ENCODE results near the gene ADORA2A. TPM values are rescaled to one million over a fixed set of nuclear protein-coding genes. Genes with fewer than 3 reads are reported as not detected.

Gene ADORA2A
- total RNA-seq, 3 donors from 2014 or later, result 1.8 to 4.3 (median 3.4) TPM

DNA sequence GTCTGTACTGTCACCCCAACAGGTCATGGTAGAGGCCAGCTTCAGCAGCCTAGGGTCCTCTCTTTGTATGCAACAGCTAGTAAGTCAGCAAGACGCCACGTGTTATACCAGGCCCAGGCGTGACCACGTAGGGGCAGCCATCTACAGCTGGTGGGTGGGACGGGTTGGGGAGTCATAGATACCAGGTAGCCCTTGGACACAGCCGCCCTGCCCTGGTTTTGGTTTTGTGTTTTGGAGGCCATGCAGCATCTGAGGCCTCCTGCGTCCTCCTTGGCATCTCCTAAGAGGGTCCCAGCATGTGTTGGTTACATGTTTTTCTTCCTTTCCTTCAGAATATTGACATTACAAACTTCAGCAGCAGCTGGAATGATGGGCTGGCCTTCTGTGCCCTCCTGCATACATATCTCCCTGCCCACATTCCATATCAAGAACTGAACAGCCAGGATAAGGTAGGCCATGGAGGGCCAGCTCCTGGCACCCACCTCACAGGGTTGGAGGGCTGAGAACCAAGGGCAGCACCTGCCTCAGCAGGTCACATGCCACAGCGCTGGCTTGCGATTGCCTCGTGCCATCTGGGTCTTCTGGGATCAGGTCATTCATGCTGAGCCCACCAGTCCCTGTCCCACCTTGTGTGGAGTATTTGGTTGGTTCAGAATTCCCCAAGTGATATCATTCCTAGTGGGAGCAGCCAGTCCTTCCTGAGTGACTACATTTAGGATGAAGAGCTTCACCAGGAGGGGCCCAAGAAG, 16.0 kb upstream of the ADORA2A start:
- Histone ChIP-seq H3K36me3 (peaks cover 6% of the 10 kb centered on the region), H3K4me3 (no peak overlapping the region), H3K27me3 (no peaks in the 10 kb centered on the region), H3K4me1 (peaks cover 5 to 7% of the 10 kb centered on the region in 2 donors), H3K27ac (no peak overlapping the region), H3K9me3 (no peaks in the 10 kb centered on the region)
- TF ChIP-seq, protein P1, sequence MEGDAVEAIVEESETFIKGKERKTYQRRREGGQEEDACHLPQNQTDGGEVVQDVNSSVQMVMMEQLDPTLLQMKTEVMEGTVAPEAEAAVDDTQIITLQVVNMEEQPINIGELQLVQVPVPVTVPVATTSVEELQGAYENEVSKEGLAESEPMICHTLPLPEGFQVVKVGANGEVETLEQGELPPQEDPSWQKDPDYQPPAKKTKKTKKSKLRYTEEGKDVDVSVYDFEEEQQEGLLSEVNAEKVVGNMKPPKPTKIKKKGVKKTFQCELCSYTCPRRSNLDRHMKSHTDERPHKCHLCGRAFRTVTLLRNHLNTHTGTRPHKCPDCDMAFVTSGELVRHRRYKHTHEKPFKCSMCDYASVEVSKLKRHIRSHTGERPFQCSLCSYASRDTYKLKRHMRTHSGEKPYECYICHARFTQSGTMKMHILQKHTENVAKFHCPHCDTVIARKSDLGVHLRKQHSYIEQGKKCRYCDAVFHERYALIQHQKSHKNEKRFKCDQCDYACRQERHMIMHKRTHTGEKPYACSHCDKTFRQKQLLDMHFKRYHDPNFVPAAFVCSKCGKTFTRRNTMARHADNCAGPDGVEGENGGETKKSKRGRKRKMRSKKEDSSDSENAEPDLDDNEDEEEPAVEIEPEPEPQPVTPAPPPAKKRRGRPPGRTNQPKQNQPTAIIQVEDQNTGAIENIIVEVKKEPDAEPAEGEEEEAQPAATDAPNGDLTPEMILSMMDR (IDR thresholded peaks at IDR 0.05), result no peak
- TF ChIP-seq POLR2A (IDR thresholded peaks at IDR 0.05) (no peak), POLR2AphosphoS5 (IDR thresholded peaks at IDR 0.05) (no peak)
- no peak for DNase-seq (ENCODE audit: low spot score in 2 of 2)
- intact Hi-C loops (cut with DNase I; ENCODE audit: low total_unique reads), result no loop called here

DNA sequence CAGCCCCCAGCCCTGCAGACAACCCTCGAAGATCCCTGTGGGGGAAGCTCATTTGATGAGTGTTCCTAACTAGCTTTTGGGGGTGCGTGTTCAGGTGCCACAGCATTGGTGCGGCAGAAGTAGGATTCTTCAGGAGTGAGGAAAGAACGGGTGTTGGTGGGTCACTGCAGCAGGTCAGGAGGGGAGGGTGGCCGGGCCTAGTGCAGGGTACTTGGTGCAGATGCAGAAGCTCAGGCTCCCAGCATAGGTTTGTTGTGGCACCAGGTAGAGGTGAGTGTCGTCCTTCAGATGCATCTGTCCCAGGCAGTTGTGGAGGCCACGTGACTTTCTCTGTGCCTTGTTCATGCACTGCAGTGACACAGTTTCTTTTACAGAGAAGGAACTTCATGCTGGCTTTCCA, 15.1 kb upstream of the ADORA2A start:
- Histone ChIP-seq H3K9me3 (no peaks in the 10 kb centered on the region), H3K27ac (no peak overlapping the region), H3K36me3 (peaks cover 6% of the 10 kb centered on the region), H3K4me3 (no peak overlapping the region), H3K27me3 (no peaks in the 10 kb centered on the region), H3K4me1 (peaks cover 0 to 3% of the 10 kb centered on the region in 2 donors)
- DNase-seq (ENCODE audit: low spot score in 2 of 2), result no peak
- TF ChIP-seq POLR2AphosphoS5 (IDR thresholded peaks at IDR 0.05), result no peak
- TF ChIP-seq POLR2A (IDR thresholded peaks at IDR 0.05), result no peak
- TF ChIP-seq, protein P1 (IDR thresholded peaks at IDR 0.05), result no peak
- intact Hi-C loops (cut with DNase I; ENCODE audit: low total_unique reads), result no loop called here

DNA sequence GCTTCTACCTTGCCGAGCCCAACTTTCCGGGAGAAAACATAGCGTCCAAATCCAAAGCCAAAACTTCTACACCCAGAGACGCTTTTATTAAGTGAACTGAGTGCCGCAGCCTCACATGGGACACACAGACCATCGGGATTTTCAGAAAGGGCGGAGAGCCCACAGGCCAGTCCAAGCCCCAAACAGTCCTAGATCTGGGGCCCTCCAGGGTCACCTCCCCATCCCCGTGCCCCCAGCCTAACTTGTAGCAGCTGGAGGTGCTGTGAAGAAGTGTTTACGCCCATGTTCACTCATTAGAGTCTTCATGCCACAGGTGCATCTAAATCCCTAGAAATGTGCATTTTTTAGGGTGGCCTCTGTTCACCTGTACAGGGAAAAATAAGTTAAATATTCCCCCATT, 14.1 kb upstream of the ADORA2A start:
- intact Hi-C loops (cut with DNase I; ENCODE audit: low total_unique reads), result no loop called here
- no peaks in the 10 kb centered on the region for H3K9me3 ChIP-seq
- peaks cover 6% of the 10 kb centered on the region for H3K36me3 ChIP-seq
- DNase-seq (ENCODE audit: low spot score in 2 of 2), result no peak
- H3K27ac ChIP-seq, result no peak overlapping the region
- no peaks in the 10 kb centered on the region for H3K27me3 ChIP-seq
- no peak overlapping the region for H3K4me3 ChIP-seq
- TF ChIP-seq POLR2AphosphoS5 (IDR thresholded peaks at IDR 0.05) (no peak), POLR2A (IDR thresholded peaks at IDR 0.05) (no peak)
- TF ChIP-seq, protein P1 (IDR thresholded peaks at IDR 0.05), result no peak
- H3K4me1 ChIP-seq, result peaks cover 0 to under 1% of the 10 kb centered on the region in 2 donors

DNA sequence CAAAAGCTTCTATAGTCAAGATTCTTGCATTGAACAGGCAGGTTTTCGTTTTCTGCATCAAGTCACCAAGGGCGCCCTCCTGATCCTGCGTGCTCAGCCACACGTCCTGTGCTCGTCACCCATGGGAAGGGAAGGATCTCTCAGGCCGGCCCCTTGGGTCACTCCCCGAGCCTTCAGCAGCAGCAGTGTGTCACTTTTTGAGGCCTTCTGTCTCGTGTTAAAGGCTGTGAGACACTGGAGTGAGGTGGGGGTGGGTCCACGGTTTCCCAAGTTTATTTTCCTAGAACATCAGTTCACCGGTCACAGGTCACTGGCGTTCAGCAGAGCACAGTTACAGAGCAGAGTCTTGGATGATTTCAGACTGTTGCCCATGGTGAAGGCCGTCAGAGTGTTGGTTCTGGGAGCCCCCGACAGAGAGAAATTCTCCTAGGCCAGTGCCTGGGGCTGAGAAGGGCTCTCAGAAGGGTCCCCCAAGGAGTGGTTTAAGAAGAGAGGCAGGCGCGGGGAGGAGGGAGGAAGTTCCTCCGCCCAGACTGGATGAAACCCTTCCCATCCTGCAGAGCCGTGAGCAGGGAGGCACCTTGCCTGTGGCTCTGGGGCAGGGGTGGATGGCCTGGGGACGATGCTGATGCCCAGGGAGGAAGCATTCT, 13.5 kb upstream of the ADORA2A start:
- Histone ChIP-seq H3K9me3 (no peaks in the 10 kb centered on the region), H3K27ac (no peak overlapping the region), H3K4me1 (no peaks in the 10 kb centered on the region), H3K4me3 (no peak overlapping the region), H3K27me3 (no peaks in the 10 kb centered on the region), H3K36me3 (peaks cover 6% of the 10 kb centered on the region)
- TF ChIP-seq, protein P1 (IDR thresholded peaks at IDR 0.05), result no peak
- TF ChIP-seq POLR2A (IDR thresholded peaks at IDR 0.05) (no peak), POLR2AphosphoS5 (IDR thresholded peaks at IDR 0.05) (no peak)
- intact Hi-C loops (cut with DNase I; ENCODE audit: low total_unique reads), result no loop called here
- no peak for DNase-seq (ENCODE audit: low spot score in 2 of 2)

DNA sequence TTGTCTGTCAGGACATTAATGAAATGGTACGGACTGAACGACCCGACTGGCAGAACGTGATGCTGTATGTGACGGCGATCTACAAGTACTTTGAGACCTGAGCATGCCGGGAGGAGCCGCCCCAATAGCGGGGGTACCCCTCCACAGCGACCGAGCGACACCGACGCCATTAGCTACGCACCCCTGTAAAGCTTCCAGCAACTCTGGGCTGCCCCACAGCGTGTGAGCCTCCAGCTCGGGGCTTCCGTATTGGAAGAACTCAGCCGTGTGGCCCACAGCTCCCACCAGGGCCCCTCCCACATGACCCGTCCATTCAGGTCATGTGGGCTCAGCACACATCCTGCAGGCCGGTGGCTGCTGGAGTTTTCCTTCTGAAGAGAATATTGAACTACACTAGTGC, 12.9 kb upstream of the ADORA2A start:
- DNase-seq (ENCODE audit: low spot score in 2 of 2), result no peak
- Histone ChIP-seq H3K36me3 (peaks cover 6% of the 10 kb centered on the region), H3K27ac (no peak overlapping the region), H3K4me1 (no peaks in the 10 kb centered on the region), H3K27me3 (no peaks in the 10 kb centered on the region), H3K4me3 (no peak overlapping the region), H3K9me3 (no peaks in the 10 kb centered on the region)
- TF ChIP-seq POLR2AphosphoS5 (IDR thresholded peaks at IDR 0.05), result no peak
- TF ChIP-seq POLR2A (IDR thresholded peaks at IDR 0.05), result no peak
- intact Hi-C loops (cut with DNase I; ENCODE audit: low total_unique reads), result no loop called here

Data from breast epithelium (tissue), 4 donors.